Adipose tissue (tissue), 3 donors: ENCODE data around the gene LSM10. TPM values are rescaled to one million over a fixed set of nuclear protein-coding genes. Genes with fewer than 3 reads are reported as not detected.

ENCODE experiments used
- H3K27ac ChIP-seq: one replicate; pipeline ENCODE4 v1.5.1; 2013; ENCODE audit warnings: low read depth, low read length
- WGBS, 3 donors: extraction: QIAGEN DNeasy Blood & Tissue Kit; methylation state at CpG; one replicate each; pipeline ENCODE4 v1.1.7; 2013; 5-methylcytosine and 5-hydroxymethylcytosine counted together
- polyA plus RNA-seq, 3 donors: library from polyadenylated mRNA; stranded (reverse); fragments of 200-250 nt; gene quantifications; one replicate each; pipeline ENCODE4 v1.2.3, GENCODE V29; 2013
- donor health status: healthy with polysubstance abuse.
- donor health status: Bipolar disorder and iron deficiency.
- donor health status: healthy.

The LSM10 gene
- polyA plus RNA-seq, 3 donors, result 30.7 to 59.5 (median 59.5) TPM

GRCh38 chr1:36387141-36387949 lies 10.4 kb downstream of the LSM10 start:
- WGBS, 3 donors, result 42 to 68% (median 45%) methylated on average over 10 of the region's 10 CpGs
- H3K27ac ChIP-seq, result peak overlapping the region; percentile 95

GRCh38 chr1:36386265-36387140 lies 11.2 kb downstream of the LSM10 start:
- 1 to 2% (median 2%) methylated on average over 14 of the region's 14 CpGs for WGBS, 3 donors
- peak overlapping the region; percentile 98 for H3K27ac ChIP-seq

GRCh38 chr1:36385410-36386264 lies 12.1 kb downstream of the LSM10 start, which contains the start of gene STK40:
TSS of gene STK40 (minus strand) at chr1:36385924. CDS start at chr1:36361332, 24,592 bp downstream.
- peak within 1 kb of the TSS; percentile 98 for H3K27ac ChIP-seq
- 0% methylated on average over 57 to 82 of the region's 82 CpGs for WGBS, 3 donors

- peak overlapping the region; percentile 5 for H3K27ac ChIP-seq
- WGBS, 3 donors, result 0 to 1% (median 1%) methylated on average over 25 of the region's 25 CpGs
These were observed 12.9 kb downstream of the LSM10 start for GRCh38 chr1:36384542-36385409.

GRCh38 chr1:36383240-36383639 lies 14.5 kb downstream of the LSM10 start:
- WGBS, 3 donors, result 41 to 79% (median 76%) methylated on average over 4 of the region's 4 CpGs
- H3K27ac ChIP-seq, result no peak overlapping the region

- WGBS, 3 donors, result 79 to 94% (median 93%) methylated on average over 4 of the region's 4 CpGs
- no peak overlapping the region for H3K27ac ChIP-seq
These were observed 15.0 kb downstream of the LSM10 start for GRCh38 chr1:36382669-36383068.

GRCh38 chr1:36382231-36382630 lies 15.5 kb downstream of the LSM10 start:
- 77 to 96% (median 94%) methylated on average over 9 of the region's 9 CpGs for WGBS, 3 donors
- no peak overlapping the region for H3K27ac ChIP-seq

GRCh38 chr1:36381405-36381804 lies 16.3 kb downstream of the LSM10 start:
- WGBS, 3 donors, result 88 to 95% (median 95%) methylated on average over 5 of the region's 5 CpGs
- no peak overlapping the region for H3K27ac ChIP-seq

GRCh38 chr1:36380782-36381181 lies 16.9 kb downstream of the LSM10 start:
- H3K27ac ChIP-seq, result no peak overlapping the region
- 28 to 90% (median 73%) methylated on average over 3 of the region's 3 CpGs for WGBS, 3 donors

GRCh38 chr1:36380143-36380619 lies 17.5 kb downstream of the LSM10 start:
- WGBS, 3 donors, result 20 to 81% (median 71%) methylated on average over 5 of the region's 5 CpGs
- H3K27ac ChIP-seq, result no peak overlapping the region

GRCh38 chr1:36377791-36378492 lies 19.8 kb downstream of the LSM10 start:
- H3K27ac ChIP-seq, result no peak overlapping the region
- WGBS, 3 donors, result 69 to 75% (median 72%) methylated on average over 3 to 4 of the region's 4 CpGs

GRCh38 chr1:36372617-36373016 lies 25.1 kb downstream of the LSM10 start:
- peak overlapping the region; percentile 26 for H3K27ac ChIP-seq
- WGBS, 3 donors, result 70 to 85% (median 73%) methylated on average over 3 of the region's 3 CpGs

GRCh38 chr1:36369061-36369861 lies 28.4 kb downstream of the LSM10 start:
- 43 to 62% (median 60%) methylated on average over 7 of the region's 7 CpGs for WGBS, 3 donors
- no peak overlapping the region for H3K27ac ChIP-seq

- 86 to 94% (median 91%) methylated on average over 4 of the region's 4 CpGs for WGBS, 3 donors
- no peak overlapping the region for H3K27ac ChIP-seq
These were observed 29.9 kb downstream of the LSM10 start for GRCh38 chr1:36367798-36368197.

- WGBS, 3 donors, result 62 to 76% (median 75%) methylated on average over 5 of the region's 5 CpGs
- H3K27ac ChIP-seq, result no peak overlapping the region
These were observed 30.6 kb downstream of the LSM10 start for GRCh38 chr1:36367066-36367465.

- 41 to 62% (median 41%) methylated on average over 18 of the region's 18 CpGs for WGBS, 3 donors
- no peak overlapping the region for H3K27ac ChIP-seq
These were observed 31.5 kb downstream of the LSM10 start for GRCh38 chr1:36366091-36366661.
